HepG2 (cell line): ENCODE data around the gene VPS25. TPM values are rescaled to one million over a fixed set of nuclear protein-coding genes. Genes with fewer than 3 reads are reported as not detected.

Experiments
- ATAC-seq: fragments of 200-7000 bp; cut with Tn5 transposase; 3 replicates; pipeline ENCODE4 v1.9.1; 2020; ENCODE audit warnings: mild to moderate bottlenecking, moderate library complexity
- BruUV-seq: library from RNA; stranded (reverse); fragments of 400-500 nt; replicated peaks from 2 replicates; lab custom pipeline; 2021; lab: Mats Ljungman, UMichigan
- CTCF ChIA-PET: fragments of 300-600 bp; formaldehyde crosslinking; extraction: SDS; loops from one replicate; lab custom pipeline; 2021; ENCODE audit warnings: low total read pairs, inconsistent platforms, low intra/inter-chr PET ratio; lab: Yijun Ruan, JAX
- POLR2A ChIA-PET: fragments of 350-600 bp; sonication (Branson Sonifier 250); formaldehyde crosslinking; loops from one replicate; lab custom pipeline; 2020; ENCODE audit warnings: antibody characterized with exemption, inconsistent platforms; lab: Yijun Ruan, JAX
- DNase-seq: peaks from one replicate; pipeline ENCODE4 v3.0.0-alpha.2; 2015; ENCODE audit warnings: low spot score
- FAIRE-seq: peaks from 3 replicates; lab custom pipeline; 2011; peaks lifted over from hg19 to GRCh38; lab: Jason Lieb, UNC
- H2AFZ ChIP-seq: one replicate; pipeline ENCODE4 v1.6.1; 2011; ENCODE audit warnings: low read length, inconsistent platforms
- H3K27ac ChIP-seq: fragments of 300-600 bp; 3 replicates; pipeline ENCODE4 v1.8.0; 2011; ENCODE audit warnings: mixed run types, mild to moderate bottlenecking, mixed read lengths, low read length, inconsistent platforms; ENCODE audit not compliant: insufficient read depth; ENCODE audit errors: extremely low read length
- H3K27me3 ChIP-seq, 2 experiments: fragments of 200-600 bp in 1 of 2; 2 replicates in 1 of 2; 3 replicates in 1 of 2; pipeline versions ENCODE4 v1.6.0 to v1.8.0; 2011; ENCODE audit warnings: low read length in 2 of 2, mild to moderate bottlenecking in 2 of 2, moderate library complexity in 2 of 2, inconsistent platforms in 1 of 2; ENCODE audit not compliant: insufficient read depth in 2 of 2, control insufficient read depth in 1 of 2
- H3K36me3 ChIP-seq, 2 experiments: fragments of 200-600 bp in 1 of 2; replicated peaks in 1 of 2; 2 replicates in 1 of 2; 3 replicates in 1 of 2; pipeline versions ENCODE4 v1.5.1 to v1.8.0; 2011; ENCODE audit warnings: low read length in 2 of 2, inconsistent platforms in 1 of 2; ENCODE audit not compliant: insufficient read depth in 2 of 2, control insufficient read depth in 1 of 2
- H3K4me1 ChIP-seq: 2 replicates; pipeline ENCODE4 v1.5.1; 2012; ENCODE audit warnings: low read length, inconsistent platforms; ENCODE audit not compliant: insufficient read depth
- H3K4me2 ChIP-seq: 2 replicates; pipeline ENCODE4 v1.6.0; 2011; ENCODE audit warnings: low read depth, low read length, inconsistent platforms
- H3K4me3 ChIP-seq, 3 experiments: fragments of 200-600 bp in 1 of 3; sonication (generic), shearing (Covaris generic) in 1 of 3; replicated peaks in 1 of 3; 2 replicates each; pipeline ENCODE4 v1.5.1; 2011 to 2016; ENCODE audit warnings: low read length in 3 of 3, inconsistent platforms in 2 of 3, low read depth in 2 of 3, mild to moderate bottlenecking in 2 of 3, control low read depth in 1 of 3, mixed read lengths in 1 of 3; ENCODE audit not compliant: insufficient read depth in 1 of 3
- H3K79me2 ChIP-seq: one replicate; pipeline ENCODE4 v1.6.1; 2011; ENCODE audit warnings: low read length, inconsistent platforms; ENCODE audit not compliant: insufficient read depth
- H3K9ac ChIP-seq: 2 replicates; pipeline ENCODE4 v1.6.0; 2011; ENCODE audit warnings: mild to moderate bottlenecking, low read depth, low read length, inconsistent platforms; ENCODE audit not compliant: insufficient read depth
- H3K9me3 ChIP-seq: 2 replicates; pipeline ENCODE4 v1.5.1; 2012; ENCODE audit warnings: mild to moderate bottlenecking, low read length
- H4K20me1 ChIP-seq: 2 replicates; pipeline ENCODE4 v1.6.0; 2011; ENCODE audit warnings: inconsistent platforms, mild to moderate bottlenecking, low read length, moderate library complexity; ENCODE audit not compliant: insufficient read depth
- FOXJ3 ChIP-seq: sonication (generic); formaldehyde crosslinking; IDR thresholded peaks from 2 replicates; pipeline ENCODE4 v1.4.0; 2020; ENCODE audit warnings: missing genetic modification reagents, mild to moderate bottlenecking, borderline replicate concordance
- IRF2 ChIP-seq: IDR thresholded peaks from 2 replicates; pipeline ENCODE4 v1.6.1; 2018; ENCODE audit warnings: missing genetic modification reagents, missing compliant biosample characterization
- MIXL1 ChIP-seq: IDR thresholded peaks from 2 replicates; pipeline ENCODE4 v1.6.1; 2016
- PCBP2 ChIP-seq: fragments of 200-400 bp; formaldehyde crosslinking; optimal IDR thresholded peaks from 2 replicates; pipeline ENCODE3; 2018; ENCODE audit warnings: low read length, low read depth; ENCODE audit not compliant: poor library complexity, severe bottlenecking
- RAD21 ChIP-seq: fragments of 450-650 bp; formaldehyde crosslinking; IDR thresholded peaks from 2 replicates; pipeline ENCODE4 v1.5.0; 2020; ENCODE audit warnings: mild to moderate bottlenecking
- SAP130 ChIP-seq: IDR thresholded peaks from 2 replicates; pipeline ENCODE4 v1.6.1; 2016; ENCODE audit warnings: low read depth
- SMC3 ChIP-seq: IDR thresholded peaks from 2 replicates; pipeline ENCODE4 v1.6.1; 2011; ENCODE audit warnings: low read length, improper control_type of control experiment
- TEAD3 ChIP-seq: optimal IDR thresholded peaks from 2 replicates; pipeline ENCODE3; 2016; ENCODE audit warnings: borderline replicate concordance
- ZFY ChIP-seq: sonication (generic); formaldehyde crosslinking; IDR thresholded peaks from 2 replicates; pipeline ENCODE4 v1.4.0; 2020; ENCODE audit warnings: missing genetic modification reagents
- WGBS: methylation state at CpG from one replicate; pipeline ENCODE4 v1.1.6; 2017; ENCODE audit warnings: low lambda C conversion rate; 5-methylcytosine and 5-hydroxymethylcytosine counted together
- in situ Hi-C: cut with HindIII; loops from 2 replicates; pipeline ENCODE4 v1.10.0; 2017; ENCODE audit warnings: low pct_unique_long_range_greater_than_20kb; ENCODE audit not compliant: extremely low pct_ligation_motif_present
- intact Hi-C: fragments of 100-400 bp; cut with micrococcal nuclease; formaldehyde crosslinking; loops from one replicate; pipeline ENCODE4 v1.10.0; 2022; ENCODE audit not compliant: unreplicated experiment
- polyA plus RNA-seq, 8 experiments: library from polyadenylated mRNA; depleted of rRNA in 3 of 8; stranded (reverse) in 7 of 8; unstranded in 1 of 8; fragments of >200 nt; fragmentation: Illumina TruSeq in 4 of 8; extraction: Trizol in 4 of 8; gene quantifications; 2 replicates each; pipeline versions ENCODE4 v1.2.1 to v1.2.3, GENCODE V29; 2011 to 2016; ENCODE audit warnings: low read depth in 4 of 8, missing spikeins in 1 of 8, mixed read lengths in 1 of 8; ENCODE audit not compliant: insufficient read depth in 1 of 8
- total RNA-seq, 5 experiments: library from RNA; depleted of rRNA; stranded (reverse); fragments of >200 nt; fragmentation: Illumina TruSeq; extraction: Trizol; gene quantifications; 2 replicates each; pipeline ENCODE4 v1.2.3, GENCODE V29; 2016; ENCODE audit warnings: low read depth in 1 of 5
- TF ChIP-seq, protein P1 (sequence below): IDR thresholded peaks from 2 replicates; pipeline ENCODE4 v1.6.1; 2018; ENCODE audit warnings: missing genetic modification reagents, mild to moderate bottlenecking, missing compliant biosample characterization
- TF ChIP-seq, protein P2 (sequence below): sonication (generic); formaldehyde crosslinking; IDR thresholded peaks from 2 replicates; pipeline ENCODE4 v1.4.0; 2020; ENCODE audit warnings: missing genetic modification reagents
- TF ChIP-seq, protein P3 (sequence below): sonication (generic); formaldehyde crosslinking; IDR thresholded peaks from 2 replicates; pipeline ENCODE4 v1.4.0; 2020; ENCODE audit warnings: low read depth, missing genetic modification reagents

The VPS25 gene
- total and polyA plus RNA-seq, 2 of the 13 experiments (the other 11 are each of a cell fraction or from before 2014, with no cell fraction given): 161 to 249 TPM

DNA sequence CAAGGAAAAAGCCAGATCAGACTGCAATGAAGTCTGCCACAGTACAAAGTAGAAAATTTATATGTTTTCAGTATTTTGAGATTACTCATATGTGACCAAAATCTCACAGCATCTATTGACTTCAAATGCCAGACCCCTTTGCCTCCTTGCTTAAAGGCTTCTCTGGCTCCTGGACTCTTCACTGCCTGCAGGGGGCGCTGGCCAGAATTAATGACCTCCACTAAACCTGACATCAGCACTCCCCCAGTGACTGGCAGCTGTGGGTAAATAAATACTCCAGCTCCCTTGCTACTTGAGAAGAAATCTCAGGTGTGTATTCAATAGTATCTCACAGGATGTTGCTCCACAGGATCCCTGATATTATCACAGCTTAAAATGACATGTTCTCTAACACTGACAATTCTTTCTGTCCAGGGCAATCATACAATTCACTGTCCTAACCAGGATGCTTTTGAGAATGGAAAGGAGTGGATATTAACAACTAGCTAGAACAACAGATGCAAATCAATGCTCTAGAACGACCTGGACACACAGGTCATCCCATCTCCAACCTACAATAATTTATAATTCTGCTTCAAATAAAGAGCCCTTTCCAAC is 46.8 kb downstream of the VPS25 start:
- Histone ChIP-seq H3K79me2 (peaks cover 20% of the 10 kb centered on the region), H3K4me1 (peaks cover 35% of the 10 kb centered on the region), H3K27me3 (peaks cover 0 to 7% of the 10 kb centered on the region in 2 experiments; a peak in 1 of 5 replicates), H3K9me3 (no peaks in the 10 kb centered on the region), H3K27ac (no peak overlapping the region), H4K20me1 (no peaks in the 10 kb centered on the region), H3K4me3 (no peak overlapping the region), H2AFZ (no peak overlapping the region), H3K9ac (no peak overlapping the region), H3K36me3 (peaks cover 39 to 62% of the 10 kb centered on the region in 2 experiments), H3K4me2 (no peak overlapping the region)
- POLR2A ChIA-PET: interaction anchor here (0.6 to 2.3 kb wide), 8 partner anchors 17 to 94 kb away, joined by 3 to 9 read pairs (median 4); partner anchors contain the start of genes CNTD1, COA3, VPS25 and WNK4
- FAIRE-seq: peak; percentile 72
- 17% methylated on average over 2 of the region's 2 CpGs for WGBS
- no TSS peak for BruUV-seq
- peak; percentile 67 for ATAC-seq
- peak; percentile 88 for DNase-seq
- in situ Hi-C loops: loop anchor here (10.0 kb wide), 1 partner anchor 105 kb away; no protein-coding TSS in a partner anchor
- CTCF ChIA-PET: interaction anchor here (1.2 to 1.6 kb wide), 3 partner anchors 57 to 118 kb away, joined by 4 to 10 read pairs (median 8); no protein-coding TSS in a partner anchor
- intact Hi-C loops: loop anchor here (1.0 kb wide), 2 partner anchors 99 to 117 kb away; no protein-coding TSS in a partner anchor
- TF ChIP-seq TEAD3: peak; percentile 25
- TF ChIP-seq MIXL1 (CRISPR knock-in tag): peak; percentile 96
- TF ChIP-seq, protein P1, sequence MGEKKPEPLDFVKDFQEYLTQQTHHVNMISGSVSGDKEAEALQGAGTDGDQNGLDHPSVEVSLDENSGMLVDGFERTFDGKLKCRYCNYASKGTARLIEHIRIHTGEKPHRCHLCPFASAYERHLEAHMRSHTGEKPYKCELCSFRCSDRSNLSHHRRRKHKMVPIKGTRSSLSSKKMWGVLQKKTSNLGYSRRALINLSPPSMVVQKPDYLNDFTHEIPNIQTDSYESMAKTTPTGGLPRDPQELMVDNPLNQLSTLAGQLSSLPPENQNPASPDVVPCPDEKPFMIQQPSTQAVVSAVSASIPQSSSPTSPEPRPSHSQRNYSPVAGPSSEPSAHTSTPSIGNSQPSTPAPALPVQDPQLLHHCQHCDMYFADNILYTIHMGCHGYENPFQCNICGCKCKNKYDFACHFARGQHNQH: peak; percentile 50; the same call in 1 of the 2 replicates
- TF ChIP-seq FOXJ3 (CRISPR knock-in tag): 0 out of 2 replicates have a peak, but pooled peaks have one; percentile 22
- TF ChIP-seq, protein P2, sequence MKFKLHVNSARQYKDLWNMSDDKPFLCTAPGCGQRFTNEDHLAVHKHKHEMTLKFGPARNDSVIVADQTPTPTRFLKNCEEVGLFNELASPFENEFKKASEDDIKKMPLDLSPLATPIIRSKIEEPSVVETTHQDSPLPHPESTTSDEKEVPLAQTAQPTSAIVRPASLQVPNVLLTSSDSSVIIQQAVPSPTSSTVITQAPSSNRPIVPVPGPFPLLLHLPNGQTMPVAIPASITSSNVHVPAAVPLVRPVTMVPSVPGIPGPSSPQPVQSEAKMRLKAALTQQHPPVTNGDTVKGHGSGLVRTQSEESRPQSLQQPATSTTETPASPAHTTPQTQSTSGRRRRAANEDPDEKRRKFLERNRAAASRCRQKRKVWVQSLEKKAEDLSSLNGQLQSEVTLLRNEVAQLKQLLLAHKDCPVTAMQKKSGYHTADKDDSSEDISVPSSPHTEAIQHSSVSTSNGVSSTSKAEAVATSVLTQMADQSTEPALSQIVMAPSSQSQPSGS: 0 out of 2 replicates have a peak, but pooled peaks have one; percentile 20
- TF ChIP-seq, protein P3, sequence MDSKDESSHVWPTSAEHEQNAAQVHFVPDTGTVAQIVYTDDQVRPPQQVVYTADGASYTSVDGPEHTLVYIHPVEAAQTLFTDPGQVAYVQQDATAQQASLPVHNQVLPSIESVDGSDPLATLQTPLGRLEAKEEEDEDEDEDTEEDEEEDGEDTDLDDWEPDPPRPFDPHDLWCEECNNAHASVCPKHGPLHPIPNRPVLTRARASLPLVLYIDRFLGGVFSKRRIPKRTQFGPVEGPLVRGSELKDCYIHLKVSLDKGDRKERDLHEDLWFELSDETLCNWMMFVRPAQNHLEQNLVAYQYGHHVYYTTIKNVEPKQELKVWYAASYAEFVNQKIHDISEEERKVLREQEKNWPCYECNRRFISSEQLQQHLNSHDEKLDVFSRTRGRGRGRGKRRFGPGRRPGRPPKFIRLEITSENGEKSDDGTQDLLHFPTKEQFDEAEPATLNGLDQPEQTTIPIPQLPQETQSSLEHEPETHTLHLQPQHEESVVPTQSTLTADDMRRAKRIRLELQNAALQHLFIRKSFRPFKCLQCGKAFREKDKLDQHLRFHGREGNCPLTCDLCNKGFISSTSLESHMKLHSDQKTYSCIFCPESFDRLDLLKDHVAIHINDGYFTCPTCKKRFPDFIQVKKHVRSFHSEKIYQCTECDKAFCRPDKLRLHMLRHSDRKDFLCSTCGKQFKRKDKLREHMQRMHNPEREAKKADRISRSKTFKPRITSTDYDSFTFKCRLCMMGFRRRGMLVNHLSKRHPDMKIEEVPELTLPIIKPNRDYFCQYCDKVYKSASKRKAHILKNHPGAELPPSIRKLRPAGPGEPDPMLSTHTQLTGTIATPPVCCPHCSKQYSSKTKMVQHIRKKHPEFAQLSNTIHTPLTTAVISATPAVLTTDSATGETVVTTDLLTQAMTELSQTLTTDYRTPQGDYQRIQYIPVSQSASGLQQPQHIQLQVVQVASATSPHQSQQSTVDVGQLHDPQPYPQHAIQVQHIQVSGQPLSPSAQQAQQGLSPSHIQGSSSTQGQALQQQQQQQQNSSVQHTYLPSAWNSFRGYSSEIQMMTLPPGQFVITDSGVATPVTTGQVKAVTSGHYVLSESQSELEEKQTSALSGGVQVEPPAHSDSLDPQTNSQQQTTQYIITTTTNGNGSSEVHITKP (CRISPR knock-in tag): no peak
- peak; percentile 82 for TF ChIP-seq SMC3
- peak; percentile 46; the same call in 1 of the 2 replicates for TF ChIP-seq SAP130 (CRISPR knock-in tag)
- TF ChIP-seq ZFY: no peak
- peak; percentile 60 for TF ChIP-seq RAD21 (CRISPR knock-in tag)
- TF ChIP-seq IRF2: 0 out of 2 replicates have a peak, but pooled peaks have one; percentile 33
- no peak for TF ChIP-seq PCBP2
